Right atrium auricular region (tissue), 2 donors: ENCODE measurements around the gene LELP1. TPM values are rescaled to one million over a fixed set of nuclear protein-coding genes. Genes with fewer than 3 reads are reported as not detected.

ENCODE experiments used
- DNase-seq: peaks from one replicate; pipeline ENCODE4 v3.0.0-alpha.2; 2019; ENCODE audit warnings: low spot score
- H3K27ac ChIP-seq, 2 donors: fragments of 200-600 bp; sonication (generic); 1 replicate in 1 of 2; 2 replicates in 1 of 2; pipeline ENCODE4 v1.5.1; 2016 to 2019
- H3K27me3 ChIP-seq, 2 donors: fragments of 200-600 bp; sonication (generic); one replicate each; pipeline versions ENCODE4 v1.5.1 to v1.6.0; 2017 to 2019
- H3K36me3 ChIP-seq: fragments of 200-600 bp; sonication (generic); one replicate; pipeline ENCODE4 v1.5.1; 2016
- H3K4me1 ChIP-seq, 2 donors: fragments of 200-600 bp; sonication (generic); one replicate each; pipeline versions ENCODE4 v1.5.1 to v1.6.0; 2017 to 2019
- H3K4me3 ChIP-seq, 2 donors: fragments of 200-600 bp; sonication (generic); 1 replicate in 1 of 2; 2 replicates in 1 of 2; pipeline ENCODE4 v1.5.1; 2017 to 2019; ENCODE audit warnings: mild to moderate bottlenecking in 1 of 2, moderate library complexity in 1 of 2
- H3K9me3 ChIP-seq, 2 donors: fragments of 200-600 bp; sonication (generic); one replicate each; pipeline ENCODE4 v1.5.1; 2019
- total RNA-seq, 2 donors: library from RNA; depleted of rRNA; stranded (reverse); fragments of >200 nt; gene quantifications; one replicate each; pipeline ENCODE4 v1.1.0, GENCODE V29; 2016
- TF ChIP-seq, protein P1 (sequence below), 2 donors: fragments of 200-600 bp; sonication (generic); IDR thresholded peaks; one replicate each; pipeline ENCODE4 v1.5.1; 2019; ENCODE audit warnings: antibody characterized with exemption in 2 of 2

The LELP1 gene
- total RNA-seq, 2 donors from 2014 or later = not detected

DNA sequence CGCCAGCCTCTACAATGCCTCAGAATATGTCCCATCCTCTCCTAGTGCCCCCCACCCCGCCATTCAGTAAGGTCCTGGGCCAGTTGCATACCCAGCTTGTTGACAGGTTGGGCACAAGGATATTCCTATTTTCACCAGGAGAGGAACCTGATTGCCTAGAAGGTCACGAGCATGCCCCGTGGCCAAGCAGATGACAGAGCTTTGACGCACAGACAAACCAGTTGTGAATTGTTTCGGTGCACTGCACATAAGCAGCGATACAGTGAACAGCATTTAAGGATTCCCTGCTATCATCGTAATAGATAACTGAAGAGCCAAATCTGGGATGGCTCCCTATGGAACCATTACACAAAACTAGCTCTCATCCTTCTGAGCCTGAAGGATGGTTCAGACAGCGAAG, 3.4 kb downstream of the LELP1 start:
- Histone ChIP-seq H3K27ac (no peak overlapping the region), H3K4me3 (no peak overlapping the region), H3K27me3 (no peaks in the 10 kb centered on the region), H3K36me3 (no peaks in the 10 kb centered on the region), H3K9me3 (no peaks in the 10 kb centered on the region), H3K4me1 (no peaks in the 10 kb centered on the region)
- DNase-seq = no peak
- TF ChIP-seq, protein P1, sequence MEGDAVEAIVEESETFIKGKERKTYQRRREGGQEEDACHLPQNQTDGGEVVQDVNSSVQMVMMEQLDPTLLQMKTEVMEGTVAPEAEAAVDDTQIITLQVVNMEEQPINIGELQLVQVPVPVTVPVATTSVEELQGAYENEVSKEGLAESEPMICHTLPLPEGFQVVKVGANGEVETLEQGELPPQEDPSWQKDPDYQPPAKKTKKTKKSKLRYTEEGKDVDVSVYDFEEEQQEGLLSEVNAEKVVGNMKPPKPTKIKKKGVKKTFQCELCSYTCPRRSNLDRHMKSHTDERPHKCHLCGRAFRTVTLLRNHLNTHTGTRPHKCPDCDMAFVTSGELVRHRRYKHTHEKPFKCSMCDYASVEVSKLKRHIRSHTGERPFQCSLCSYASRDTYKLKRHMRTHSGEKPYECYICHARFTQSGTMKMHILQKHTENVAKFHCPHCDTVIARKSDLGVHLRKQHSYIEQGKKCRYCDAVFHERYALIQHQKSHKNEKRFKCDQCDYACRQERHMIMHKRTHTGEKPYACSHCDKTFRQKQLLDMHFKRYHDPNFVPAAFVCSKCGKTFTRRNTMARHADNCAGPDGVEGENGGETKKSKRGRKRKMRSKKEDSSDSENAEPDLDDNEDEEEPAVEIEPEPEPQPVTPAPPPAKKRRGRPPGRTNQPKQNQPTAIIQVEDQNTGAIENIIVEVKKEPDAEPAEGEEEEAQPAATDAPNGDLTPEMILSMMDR (IDR thresholded peaks at IDR 0.05) = no peak

DNA sequence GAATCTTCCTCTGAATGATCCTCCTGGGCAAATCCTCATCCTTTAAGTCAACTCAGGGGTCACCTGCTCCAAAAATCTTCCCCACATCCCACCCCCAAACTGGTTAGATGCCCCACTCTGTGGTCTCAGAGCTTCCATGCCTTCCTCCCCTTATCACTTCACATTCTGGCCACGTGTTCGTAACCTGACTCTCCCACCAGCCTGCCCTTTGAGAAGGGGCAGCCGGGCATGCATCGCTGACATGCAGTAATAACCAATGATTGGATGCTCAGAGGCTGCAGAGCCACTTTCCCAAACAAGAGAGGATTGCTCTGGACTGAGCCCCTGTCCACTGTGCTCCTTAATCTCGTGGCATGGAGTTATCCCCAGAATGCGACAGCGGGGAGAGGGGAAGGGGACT, 7.0 kb downstream of the LELP1 start:
- no peak overlapping the region for H3K4me3 ChIP-seq
- TF ChIP-seq, protein P1 (IDR thresholded peaks at IDR 0.05) = no peak
- DNase-seq = no peak

DNA sequence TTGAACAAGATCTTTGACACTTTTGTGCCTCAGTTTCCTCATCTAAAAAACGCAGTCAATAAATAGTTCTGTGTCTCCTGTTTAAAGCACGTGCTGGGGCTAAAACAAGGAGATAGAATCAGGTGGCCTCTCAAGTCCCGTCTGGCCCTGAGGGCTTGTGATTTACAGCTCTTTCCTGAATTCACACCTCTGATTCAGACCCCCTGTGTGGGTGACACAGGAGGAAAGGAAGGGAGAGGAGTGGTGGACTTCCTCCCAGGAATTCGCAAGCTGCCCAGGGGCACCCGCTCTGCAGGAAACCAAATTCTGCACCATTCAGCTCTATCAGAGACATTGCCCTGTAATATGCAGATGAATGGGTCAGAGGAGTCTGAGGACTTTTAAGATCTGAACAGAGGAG, 9.0 kb downstream of the LELP1 start:
- Histone ChIP-seq H3K4me3 (no peak overlapping the region), H3K4me1 (no peaks in the 10 kb centered on the region), H3K36me3 (no peaks in the 10 kb centered on the region), H3K27ac (no peak overlapping the region), H3K9me3 (no peaks in the 10 kb centered on the region), H3K27me3 (no peaks in the 10 kb centered on the region)
- no peak for DNase-seq
- TF ChIP-seq, protein P1 (IDR thresholded peaks at IDR 0.05) = no peak

More for the DNA sequence above, 7.0 kb downstream of the LELP1 start:
- no peaks in the 10 kb centered on the region for H3K27me3 ChIP-seq
- H3K9me3 ChIP-seq = no peaks in the 10 kb centered on the region
- no peaks in the 10 kb centered on the region for H3K36me3 ChIP-seq
- H3K27ac ChIP-seq = no peak overlapping the region
- no peaks in the 10 kb centered on the region for H3K4me1 ChIP-seq

DNA sequence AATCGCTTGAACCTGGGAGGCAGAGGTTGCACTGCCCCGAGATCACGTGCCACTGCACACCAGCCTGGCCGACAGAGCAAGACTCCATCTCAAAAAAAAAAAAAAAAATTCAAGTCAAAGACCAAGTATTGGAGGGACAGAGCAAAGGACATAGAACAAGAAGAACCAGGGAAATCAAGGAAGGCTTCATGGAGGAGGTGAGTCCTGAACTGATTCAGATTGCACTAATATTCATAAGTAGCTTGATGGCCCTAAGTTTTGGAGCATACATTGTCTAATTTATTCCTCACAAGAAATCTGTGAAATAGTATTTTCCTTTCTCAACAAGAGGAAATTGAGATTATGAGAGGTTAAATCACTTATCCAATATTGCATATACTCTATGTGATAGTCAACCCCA, 10.3 kb downstream of the LELP1 start:
- Histone ChIP-seq H3K4me1 (no peaks in the 10 kb centered on the region), H3K4me3 (no peak overlapping the region), H3K27ac (no peak overlapping the region), H3K9me3 (no peaks in the 10 kb centered on the region), H3K27me3 (no peaks in the 10 kb centered on the region), H3K36me3 (no peaks in the 10 kb centered on the region)
- no peak for DNase-seq
- TF ChIP-seq, protein P1 (IDR thresholded peaks at IDR 0.05) = no peak

DNA sequence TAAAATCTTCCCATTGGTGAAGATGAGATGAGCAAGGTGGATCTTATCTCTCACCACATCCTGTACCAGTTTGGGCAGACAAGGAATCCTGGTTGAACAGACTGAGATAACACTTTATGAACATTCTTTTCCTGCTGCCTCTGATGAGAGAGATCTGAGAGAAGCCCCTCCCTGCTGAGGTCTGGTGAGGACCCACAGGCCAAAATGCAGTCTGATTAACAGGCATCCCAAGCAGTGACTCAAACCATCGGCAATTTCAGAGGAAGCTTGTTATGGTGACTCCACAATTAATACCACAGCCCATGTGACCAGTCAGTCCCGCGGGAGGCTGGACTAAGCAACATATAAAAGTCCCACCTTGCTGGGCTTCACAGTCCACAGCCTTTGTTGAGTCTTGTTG, 14.0 kb downstream of the LELP1 start, which contains the start of gene PRR9:
PRR9 (plus strand) TSS at position 373 of the 400 bp plus-strand sequence. CDS start 561 bp downstream, outside the sequence.
- Histone ChIP-seq H3K27me3 (no peaks in the 10 kb centered on the region), H3K4me3 (no peak within 1 kb of the TSS), H3K4me1 (no peaks in the 10 kb centered on the region), H3K9me3 (no peaks in the 10 kb centered on the region), H3K27ac (no peak within 1 kb of the TSS), H3K36me3 (no peaks in the 10 kb centered on the region)
- TF ChIP-seq, protein P1 (IDR thresholded peaks at IDR 0.05) = no peak
- no peak for DNase-seq

DNA sequence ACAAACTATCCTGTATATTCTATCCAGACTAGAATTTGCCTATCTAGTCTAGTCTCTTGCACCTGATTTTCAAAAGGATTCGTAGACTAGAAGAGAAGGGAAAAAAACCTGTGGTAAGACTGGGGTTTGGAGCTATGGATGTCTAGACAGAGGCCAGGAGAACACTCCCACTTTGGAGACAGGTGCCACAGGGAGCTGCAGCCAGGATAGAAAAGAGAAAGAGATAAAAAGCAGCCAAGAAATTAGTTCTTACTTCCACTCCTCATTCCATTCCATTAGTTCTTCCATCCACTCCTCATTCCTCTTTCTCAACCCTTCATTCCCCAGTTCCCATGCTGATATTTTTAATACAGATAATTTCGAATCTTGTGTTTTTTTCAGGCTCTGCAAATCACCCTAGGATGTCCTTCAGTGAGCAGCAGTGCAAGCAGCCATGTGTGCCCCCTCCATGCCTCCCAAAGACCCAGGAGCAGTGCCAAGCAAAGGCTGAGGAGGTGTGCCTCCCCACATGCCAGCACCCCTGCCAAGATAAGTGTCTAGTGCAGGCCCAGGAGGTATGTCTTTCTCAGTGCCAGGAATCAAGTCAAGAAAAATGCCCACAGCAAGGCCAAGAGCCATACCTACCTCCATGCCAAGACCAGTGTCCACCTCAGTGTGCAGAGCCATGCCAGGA, 14.7 kb downstream of the LELP1 start:
- no peak for DNase-seq
- H3K4me1 ChIP-seq = no peaks in the 10 kb centered on the region
- TF ChIP-seq, protein P1 (IDR thresholded peaks at IDR 0.05) = no peak
- no peaks in the 10 kb centered on the region for H3K9me3 ChIP-seq
- no peaks in the 10 kb centered on the region for H3K27me3 ChIP-seq
- H3K27ac ChIP-seq = no peak overlapping the region
- no peak overlapping the region for H3K4me3 ChIP-seq
- H3K36me3 ChIP-seq = no peaks in the 10 kb centered on the region
